COLO829 (cell line): Measurements from ENCODE around the gene TPCN1.
"Not testable (repeated sequence)": the region's sequence is repeated elsewhere in the genome, so short reads cannot be mapped to it uniquely, and the experiment has no call there.

Experiments
- DNase-seq: peaks from one replicate; pipeline ENCODE4 v3.0.0; 2012; ENCODE audit warnings: low spot score

Gene TPCN1

DNA sequence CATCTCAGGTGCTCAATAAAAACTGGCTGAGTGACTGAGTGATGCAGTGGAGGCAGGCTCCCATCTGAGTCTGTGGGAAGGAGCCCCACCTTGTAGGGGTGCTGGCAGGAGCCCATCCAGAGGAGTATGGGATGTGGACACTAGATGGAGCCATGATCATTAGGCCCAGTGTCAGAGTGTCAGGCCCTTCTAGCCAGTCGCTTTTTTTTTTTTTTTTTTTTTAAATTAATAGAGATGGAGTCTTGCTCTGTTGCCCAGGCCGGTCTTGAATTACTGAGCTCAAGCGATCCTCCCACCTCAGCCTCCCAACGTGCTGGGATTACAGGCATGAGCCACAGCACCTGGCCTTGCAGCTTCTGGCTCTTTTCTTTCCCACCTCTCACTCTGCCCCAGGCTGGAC lies 24.3 kb upstream of the TPCN1 start:
- DNase-seq = peak; percentile 88

GRCh38 chr12:113197518-113198077 lies 23.7 kb upstream of the TPCN1 start:
- DNase-seq = no peak

GRCh38 chr12:113198296-113198695 lies 23.0 kb upstream of the TPCN1 start:
- DNase-seq = no peak

DNA sequence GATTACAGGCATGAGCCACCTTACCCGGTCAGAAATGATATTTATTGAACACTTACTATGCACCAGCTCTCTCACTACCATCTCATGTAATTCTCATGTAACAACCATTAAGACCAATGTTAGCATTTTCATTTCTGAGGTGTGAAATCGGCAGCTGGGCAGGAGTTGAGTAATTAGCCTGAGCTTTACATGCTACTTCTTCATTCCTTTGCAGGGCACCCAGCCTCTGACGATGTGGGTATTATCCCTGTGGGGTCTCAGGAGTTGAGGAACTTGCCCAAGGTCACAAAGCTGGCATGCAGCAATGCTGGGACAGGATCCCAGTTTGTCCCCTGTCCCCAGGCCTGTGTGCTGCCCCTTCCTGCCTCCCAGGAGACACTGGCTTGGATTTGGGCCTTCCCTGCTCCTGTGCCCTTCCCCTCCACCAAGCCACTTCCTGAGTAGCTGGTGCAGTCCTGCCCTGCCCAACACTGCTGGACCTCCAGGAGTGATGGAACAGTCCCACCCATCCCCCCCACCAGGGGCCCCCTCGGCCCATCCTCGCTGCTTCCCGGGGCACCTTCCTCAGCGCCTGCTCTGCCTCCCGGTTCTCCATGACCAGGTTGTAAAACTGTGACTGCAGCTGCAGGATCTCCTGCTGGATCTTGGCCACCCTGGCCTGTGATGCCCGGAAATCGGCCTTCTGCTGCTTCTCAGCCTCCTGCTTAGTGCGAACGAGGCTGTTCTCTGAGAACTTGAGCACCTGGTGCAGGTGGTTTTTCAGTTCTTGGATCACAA lies 21.1 kb upstream of the TPCN1 start:
- DNase-seq = no peak

DNA sequence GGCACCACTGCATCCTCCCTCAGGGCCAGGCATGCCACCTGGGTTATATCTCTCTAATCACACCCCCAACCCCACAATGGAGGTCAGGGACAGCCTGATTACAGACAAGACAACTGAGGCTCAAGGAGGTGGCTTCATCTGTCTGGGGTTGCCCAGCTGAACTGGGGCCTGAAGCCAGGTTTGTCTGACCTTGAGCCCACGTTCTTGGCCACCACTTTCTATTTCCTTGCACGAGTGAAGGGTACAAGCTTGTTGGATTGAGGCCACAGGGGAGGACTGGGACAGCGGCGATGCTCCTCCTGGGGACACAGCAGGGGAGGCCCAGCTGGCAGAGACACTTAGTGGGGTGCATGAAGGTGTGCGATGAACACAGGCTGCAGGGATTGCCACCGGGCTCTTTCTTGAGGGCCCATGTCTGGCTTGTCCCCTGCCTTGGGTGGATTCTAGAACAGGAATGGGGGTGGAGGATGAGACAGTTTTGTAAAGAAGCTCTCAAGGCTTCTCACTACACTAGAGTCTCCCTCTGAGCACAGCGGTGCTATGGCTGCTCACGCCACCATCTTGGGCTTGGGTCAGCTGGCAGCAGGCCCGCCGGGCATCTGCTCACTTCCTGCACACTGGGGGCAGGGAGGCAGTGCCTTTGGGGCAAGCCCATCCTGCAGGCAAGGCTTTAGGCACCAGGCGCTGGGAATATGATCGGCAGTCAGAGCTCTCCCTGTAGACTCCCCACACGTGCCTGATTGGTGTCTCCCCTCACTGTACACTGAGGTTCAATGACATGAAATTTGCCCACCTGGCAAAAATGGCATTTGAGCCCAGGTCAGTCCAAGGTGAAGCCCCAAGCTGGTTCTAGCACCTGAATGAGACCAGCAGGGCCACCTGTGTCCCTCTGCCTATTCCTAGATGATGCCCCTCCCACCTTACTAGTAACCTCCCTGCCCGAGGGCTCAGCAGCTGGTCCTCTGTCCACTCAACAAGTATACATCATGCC lies 19.8 kb upstream of the TPCN1 start:
- no peak for DNase-seq

- no peak for DNase-seq
Measured at GRCh38 chr12:113202300-113203075, 18.8 kb upstream of the TPCN1 start.

- DNase-seq = no peak
Measured at GRCh38 chr12:113203852-113204760, 17.2 kb upstream of the TPCN1 start.

GRCh38 chr12:113204804-113205203 lies 16.5 kb upstream of the TPCN1 start:
- DNase-seq = no peak

GRCh38 chr12:113206802-113207201 lies 14.5 kb upstream of the TPCN1 start:
- not testable (repeated sequence) for DNase-seq

GRCh38 chr12:113207613-113208040 lies 13.6 kb upstream of the TPCN1 start:
- no peak for DNase-seq

- no peak for DNase-seq
Measured at GRCh38 chr12:113208041-113208934, 13.0 kb upstream of the TPCN1 start.

- DNase-seq = no peak
Measured at GRCh38 chr12:113211160-113211559, 10.1 kb upstream of the TPCN1 start.

DNA sequence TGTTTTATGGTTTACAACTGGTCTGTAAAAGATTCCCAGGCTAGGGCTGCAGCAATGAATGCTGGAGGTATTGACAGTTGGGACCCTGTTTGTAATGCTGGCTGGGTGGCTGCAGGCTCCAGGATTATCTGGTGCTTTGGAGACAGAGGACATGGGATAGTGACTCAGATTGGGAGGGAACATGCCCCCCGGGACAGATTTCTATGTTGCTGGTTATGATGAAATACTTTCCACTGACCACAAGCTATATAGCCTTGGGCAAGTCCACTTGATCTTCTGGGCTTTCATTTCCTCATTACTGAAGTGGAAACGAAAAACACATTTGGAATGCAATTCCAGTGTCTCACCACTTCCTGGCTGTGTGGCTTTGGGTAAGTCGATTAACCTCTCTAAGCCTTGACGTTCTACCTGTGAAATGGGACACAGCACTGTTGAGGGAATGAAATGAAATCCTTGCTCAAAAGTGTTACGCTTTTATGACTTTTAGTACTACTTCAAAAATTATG lies 6.3 kb upstream of the TPCN1 start:
- peak; percentile 96 for DNase-seq

DNA sequence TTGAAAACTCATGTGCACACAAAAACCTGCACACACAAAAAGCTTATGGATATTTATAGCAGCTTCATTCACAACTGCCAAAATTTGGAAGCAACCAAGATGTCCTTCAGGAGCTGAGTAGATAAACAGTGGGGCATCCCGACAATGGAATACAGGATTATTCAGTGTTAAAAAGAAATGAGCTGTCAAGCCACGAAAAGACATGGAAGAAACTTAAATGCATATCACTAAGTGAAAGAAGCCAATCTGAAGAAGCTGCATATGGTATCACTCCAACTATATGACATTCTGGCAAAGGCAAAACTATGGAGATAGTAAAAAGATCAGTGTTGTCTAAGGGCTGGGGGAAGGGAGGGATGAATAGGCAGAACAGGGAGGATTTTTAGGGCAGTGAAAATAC lies 5.2 kb upstream of the TPCN1 start:
- no peak for DNase-seq

DNA sequence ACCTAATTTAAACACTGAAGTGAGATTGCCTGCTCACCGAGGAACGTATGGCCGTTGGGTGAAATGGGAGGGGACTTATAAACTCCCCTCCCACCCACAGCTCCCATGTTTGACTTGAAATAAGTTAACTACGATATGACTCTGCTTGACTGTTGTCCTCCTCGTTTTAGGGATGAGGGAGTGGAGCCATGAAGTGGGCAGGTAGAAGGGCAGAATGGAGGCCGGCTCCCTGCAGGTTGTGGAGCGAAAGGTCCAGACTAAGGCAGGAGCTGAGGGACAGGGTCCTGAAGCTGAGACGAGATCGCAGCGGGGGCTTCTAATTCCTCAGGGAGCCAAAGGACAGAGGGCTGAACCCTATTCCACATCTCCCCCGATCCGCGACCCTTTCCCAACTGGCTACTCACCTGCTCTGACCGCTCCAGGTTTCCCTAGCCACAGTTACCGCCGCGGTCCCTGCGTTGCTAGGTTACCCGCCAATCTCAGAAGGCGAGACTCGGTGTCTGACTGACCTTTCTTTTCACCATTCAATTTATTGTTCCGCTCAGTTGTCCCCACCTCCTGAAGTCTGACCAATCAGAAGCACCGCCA lies 577 bp upstream of the TPCN1 start:
- no peak for DNase-seq

GRCh38 chr12:113221997-113222729 lies 899 bp downstream of the TPCN1 start:
- DNase-seq = no peak

DNA sequence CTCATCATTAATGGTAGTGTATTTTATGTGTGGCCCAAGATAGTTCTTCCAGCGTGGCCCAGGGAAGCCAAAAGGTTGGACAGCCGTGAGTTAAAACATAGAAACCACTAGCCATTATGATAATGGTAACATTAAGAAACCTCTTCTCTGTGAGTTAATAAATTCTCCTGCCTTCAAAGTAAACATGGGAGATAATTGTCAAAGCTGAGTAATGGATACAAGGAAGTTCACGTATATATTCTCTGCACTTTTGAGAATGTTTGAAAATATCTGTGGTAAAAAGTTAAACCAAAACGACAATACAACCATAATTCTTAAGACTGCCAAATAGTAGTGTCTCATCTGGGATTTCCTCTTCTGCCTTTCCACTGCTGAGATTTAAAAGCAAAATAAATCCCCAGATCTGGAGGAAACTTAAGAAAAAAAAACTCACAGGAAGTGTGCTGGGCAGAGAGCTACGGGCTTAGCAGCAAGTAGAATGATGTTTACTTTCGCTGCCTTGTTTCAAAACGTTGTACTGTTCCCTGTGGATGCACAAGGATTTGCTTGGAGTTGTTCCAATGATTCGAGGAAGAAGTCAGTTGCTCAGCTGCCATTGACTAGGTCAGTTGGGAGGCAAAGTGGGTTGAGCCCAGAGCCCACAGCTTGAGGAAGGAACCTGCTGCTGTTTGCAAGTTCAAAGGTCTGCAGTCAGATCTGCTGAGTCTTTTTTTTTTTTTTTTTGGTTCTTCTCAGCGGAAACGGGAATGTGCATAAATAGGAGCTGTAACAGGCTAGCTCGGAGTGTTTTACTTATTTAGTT lies 1.7 kb downstream of the TPCN1 start:
- DNase-seq = peak; percentile 70

DNA sequence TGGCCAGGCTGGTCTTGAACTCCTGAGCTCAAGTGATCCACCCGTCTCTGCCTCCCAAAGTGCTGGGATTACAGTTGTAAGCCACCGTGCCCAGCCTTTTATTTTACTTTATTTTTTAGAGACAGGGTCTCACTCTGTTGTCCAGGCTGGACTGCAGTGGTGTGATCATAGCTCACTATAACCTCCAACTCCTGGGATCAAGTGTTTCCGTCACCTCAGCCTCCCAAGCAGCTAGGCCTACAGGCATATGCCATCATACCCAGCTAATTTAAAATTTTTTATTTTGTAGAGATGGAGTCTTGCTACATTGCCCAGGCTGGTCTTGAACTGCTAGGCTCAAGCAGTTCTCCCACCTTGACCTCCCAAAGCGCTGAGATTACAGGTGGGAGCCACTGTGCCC lies 3.7 kb downstream of the TPCN1 start:
- no peak for DNase-seq
